Karpas-422 (cell line): Measurements from ENCODE around the gene ASPN. TPM values are rescaled to one million over a fixed set of nuclear protein-coding genes. Genes with fewer than 3 reads are reported as not detected.
A peak's percentile ranks its signal among the peaks of the same experiment; 100 is the strongest.

Experiments
- DNase-seq: peaks from one replicate; pipeline ENCODE4 v3.0.0-alpha.2; 2015
- H2AFZ ChIP-seq: fragments of 200-600 bp; sonication (generic); 2 replicates; pipeline ENCODE4 v1.6.1; 2014; ENCODE audit warnings: antibody characterized with exemption, low read length, mixed read lengths
- H3K27ac ChIP-seq: fragments of 200-600 bp; sonication (generic); 2 replicates; pipeline ENCODE4 v1.5.1; 2014; ENCODE audit warnings: mild to moderate bottlenecking, low read length, moderate library complexity
- H3K27me3 ChIP-seq: fragments of 200-600 bp; sonication (generic); 2 replicates; pipeline ENCODE4 v1.6.1; 2014; ENCODE audit warnings: low read length, mixed read lengths
- H3K36me3 ChIP-seq: fragments of 200-600 bp; sonication (generic); 2 replicates; pipeline ENCODE4 v1.6.1; 2014; ENCODE audit warnings: low read length, mixed read lengths; ENCODE audit not compliant: insufficient read depth
- H3K4me1 ChIP-seq: fragments of 200-600 bp; sonication (generic); 2 replicates; pipeline ENCODE4 v1.6.1; 2014; ENCODE audit warnings: mild to moderate bottlenecking, low read length, mixed read lengths
- H3K4me2 ChIP-seq: fragments of 200-600 bp; sonication (generic); 2 replicates; pipeline ENCODE4 v1.6.1; 2014; ENCODE audit warnings: low read length, low read depth, mild to moderate bottlenecking; ENCODE audit not compliant: poor library complexity, severe bottlenecking
- H3K4me3 ChIP-seq: fragments of 200-600 bp; sonication (generic); 2 replicates; pipeline ENCODE4 v1.5.1; 2014; ENCODE audit warnings: mild to moderate bottlenecking, antibody characterized with exemption, low read length, mixed read lengths
- H3K79me2 ChIP-seq: fragments of 200-600 bp; sonication (generic); 2 replicates; pipeline ENCODE4 v1.6.1; 2014; ENCODE audit warnings: mild to moderate bottlenecking, low read length, mixed read lengths
- H3K9ac ChIP-seq: fragments of 200-600 bp; sonication (generic); 2 replicates; pipeline ENCODE4 v1.6.0; 2014; ENCODE audit warnings: low read length
- H3K9me2 ChIP-seq: fragments of 200-600 bp; sonication (generic), shearing (Covaris generic); replicated peaks from 2 replicates; pipeline ENCODE4 v1.6.0; 2014; ENCODE audit warnings: mild to moderate bottlenecking, low read length, moderate library complexity; ENCODE audit not compliant: insufficient read depth
- H3K9me3 ChIP-seq: fragments of 300-700, 200-600 bp; sonication (generic); 2 replicates; pipeline ENCODE4 v1.6.1; 2014; ENCODE audit warnings: low read length, mixed read lengths
- H4K20me1 ChIP-seq: fragments of 200-600 bp; sonication (generic); 2 replicates; pipeline ENCODE4 v1.6.1; 2014; ENCODE audit warnings: mild to moderate bottlenecking, antibody characterized with exemption, low read length, low read depth; ENCODE audit not compliant: insufficient read depth
- total RNA-seq: library from RNA; depleted of rRNA; stranded (reverse); fragments of >200 nt; shearing (Covaris generic); gene quantifications from 2 replicates; pipeline ENCODE4 v1.2.3, GENCODE V29; 2014; ENCODE audit warnings: low replicate concordance

ASPN gene
- total RNA-seq, 1 experiment from 2014 or later: not detected

DNA sequence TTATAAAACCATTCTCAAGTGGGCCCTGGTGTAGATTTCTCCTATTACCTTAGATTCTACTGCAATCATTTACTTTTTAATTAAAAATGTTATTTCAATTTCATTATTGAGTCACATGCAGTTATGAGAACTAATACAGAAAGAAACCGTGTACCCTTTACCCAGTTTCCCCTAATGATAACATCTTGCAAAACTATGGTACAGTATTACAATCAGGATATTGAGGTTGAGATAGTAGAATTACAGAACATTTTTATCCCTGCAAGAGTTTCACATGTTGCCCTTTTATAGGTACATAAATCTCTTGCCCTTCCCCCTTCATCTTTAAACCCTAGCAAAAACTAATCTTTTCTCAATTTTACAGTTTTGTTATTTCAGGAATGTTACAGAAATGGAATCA, 47.0 kb downstream of the ASPN start:
- no peak overlapping the region for H3K9ac ChIP-seq
- no peak overlapping the region for H2AFZ ChIP-seq
- H4K20me1 ChIP-seq: no peaks in the 10 kb centered on the region
- H3K4me3 ChIP-seq: no peak overlapping the region
- H3K4me1 ChIP-seq: peaks cover 14% of the 10 kb centered on the region
- no peak for DNase-seq
- H3K9me2 ChIP-seq: no peaks in the 10 kb centered on the region
- no peak overlapping the region for H3K27ac ChIP-seq
- H3K9me3 ChIP-seq: no peaks in the 10 kb centered on the region
- H3K27me3 ChIP-seq: no peaks in the 10 kb centered on the region
- peaks cover 16% of the 10 kb centered on the region for H3K79me2 ChIP-seq
- no peak overlapping the region for H3K4me2 ChIP-seq
- no peaks in the 10 kb centered on the region for H3K36me3 ChIP-seq

DNA sequence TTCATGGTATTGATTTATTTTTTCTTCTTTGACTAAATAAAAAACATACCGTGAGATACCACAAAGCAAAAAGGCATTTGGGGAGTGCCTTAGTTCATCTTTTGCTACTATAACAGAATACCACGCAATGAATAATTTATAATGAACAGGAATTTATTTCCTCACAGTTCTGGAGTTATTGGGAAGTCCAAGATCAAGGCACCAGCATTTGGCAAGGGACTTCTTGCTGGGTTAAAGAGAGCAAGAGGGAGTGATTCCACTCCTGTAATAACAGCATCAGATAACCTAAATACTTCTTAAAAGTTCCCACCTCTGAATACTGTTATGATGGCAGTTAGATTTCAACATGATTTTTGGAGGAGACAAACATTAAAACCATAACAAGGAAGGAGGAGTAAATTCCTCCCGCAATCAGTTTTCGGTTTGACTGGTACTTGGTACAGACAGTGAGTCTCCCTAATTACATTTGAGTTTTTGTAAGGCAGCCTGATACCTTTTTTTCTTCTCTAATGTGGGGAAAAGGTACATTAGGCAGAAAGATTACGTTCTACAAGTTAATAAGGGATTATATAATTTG, 49.2 kb downstream of the ASPN start:
- Histone ChIP-seq H2AFZ (no peak overlapping the region), H4K20me1 (no peaks in the 10 kb centered on the region), H3K4me3 (no peak overlapping the region), H3K4me1 (peaks cover 3% of the 10 kb centered on the region; the same call in 1 of the 2 replicates), H3K9me3 (no peaks in the 10 kb centered on the region), H3K9me2 (no peaks in the 10 kb centered on the region), H3K27ac (no peak overlapping the region), H3K27me3 (no peaks in the 10 kb centered on the region), H3K4me2 (no peak overlapping the region), H3K9ac (no peak overlapping the region), H3K36me3 (no peaks in the 10 kb centered on the region), H3K79me2 (peaks cover 8% of the 10 kb centered on the region; the same call in 1 of the 2 replicates)
- DNase-seq: no peak

DNA sequence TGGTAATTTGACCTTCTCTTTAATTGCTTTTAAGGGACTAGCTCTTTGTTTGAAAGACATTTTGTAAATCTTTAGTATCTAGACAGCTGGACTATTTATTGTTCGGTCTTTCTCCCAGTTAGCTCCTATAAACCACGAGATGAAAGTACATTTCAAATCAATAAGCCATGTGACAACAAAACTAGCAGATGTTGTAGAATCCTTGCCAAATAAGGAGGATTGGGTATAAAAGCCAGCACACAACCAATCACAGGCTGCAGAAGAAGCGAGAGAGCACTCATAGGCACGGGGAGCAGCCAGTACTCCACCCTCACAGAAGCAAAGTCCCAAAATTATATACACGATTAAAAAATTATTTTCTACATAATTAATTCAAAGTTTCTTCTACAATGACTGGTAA, 50.0 kb downstream of the ASPN start:
- Histone ChIP-seq H2AFZ (no peak overlapping the region), H3K27ac (no peak overlapping the region), H3K4me1 (peaks cover 3% of the 10 kb centered on the region; the same call in 1 of the 2 replicates), H3K36me3 (no peaks in the 10 kb centered on the region), H3K9ac (no peak overlapping the region), H3K27me3 (no peaks in the 10 kb centered on the region), H3K79me2 (peaks cover 7% of the 10 kb centered on the region; the same call in 1 of the 2 replicates), H3K9me2 (no peaks in the 10 kb centered on the region), H3K4me3 (no peak overlapping the region), H3K4me2 (no peak overlapping the region), H3K9me3 (no peaks in the 10 kb centered on the region), H4K20me1 (no peaks in the 10 kb centered on the region)
- DNase-seq: no peak

DNA sequence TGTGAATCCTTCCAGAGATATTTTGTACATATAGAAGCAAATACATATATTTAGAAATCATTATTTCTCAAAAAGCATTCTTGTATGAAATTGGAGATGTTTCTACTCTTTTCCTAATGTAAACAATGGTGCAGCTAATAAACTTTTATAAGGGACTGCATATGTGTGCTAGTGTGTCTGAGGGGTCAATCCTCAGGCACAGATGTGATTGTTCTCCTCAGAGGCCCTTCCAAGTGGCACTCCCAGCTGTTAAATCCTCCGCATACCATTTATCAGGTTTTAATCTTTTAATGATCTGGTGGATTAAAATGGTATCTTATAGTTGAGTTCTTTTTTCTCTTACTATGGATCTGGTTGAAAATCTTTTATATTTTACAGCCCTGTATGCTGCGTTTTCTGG, 52.5 kb downstream of the ASPN start:
- Histone ChIP-seq H3K27ac (no peak overlapping the region), H2AFZ (no peak overlapping the region), H3K27me3 (no peaks in the 10 kb centered on the region), H3K4me3 (no peak overlapping the region), H3K9me3 (no peaks in the 10 kb centered on the region), H3K9ac (no peak overlapping the region), H4K20me1 (no peaks in the 10 kb centered on the region), H3K4me1 (peaks cover 19% of the 10 kb centered on the region), H3K36me3 (no peaks in the 10 kb centered on the region), H3K9me2 (no peaks in the 10 kb centered on the region), H3K4me2 (no peak overlapping the region), H3K79me2 (peaks cover 7% of the 10 kb centered on the region; the same call in 1 of the 2 replicates)
- no peak for DNase-seq

DNA sequence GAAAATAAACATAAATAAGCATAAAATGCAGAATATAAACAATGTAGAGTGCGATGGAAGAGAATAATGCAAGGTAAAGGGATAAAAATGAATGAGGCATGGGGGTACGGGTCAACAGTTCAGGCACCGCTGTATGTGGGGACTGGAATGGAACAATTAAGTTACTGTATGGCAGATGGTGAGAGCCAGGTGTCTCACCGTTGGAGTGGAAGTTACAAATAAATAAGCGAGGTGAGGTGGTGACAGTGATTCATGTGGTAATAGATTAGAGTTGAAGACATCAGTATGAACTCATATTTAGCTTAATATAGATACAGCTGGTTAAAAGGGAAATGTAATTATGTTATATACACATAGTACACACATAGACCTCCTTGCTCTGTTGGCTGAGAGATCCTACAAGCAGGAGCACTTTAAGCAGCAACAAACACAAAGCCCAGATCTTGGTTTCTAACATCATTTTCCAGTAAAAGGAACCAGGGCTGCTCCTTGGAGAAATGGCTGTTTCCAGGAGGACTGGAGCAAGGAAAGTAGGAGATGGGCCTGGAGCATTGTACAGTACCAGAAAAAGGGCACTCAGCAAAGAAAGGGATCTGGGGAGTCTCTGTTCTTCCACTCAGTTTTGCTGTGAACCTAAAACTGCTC, 55.7 kb downstream of the ASPN start:
- Histone ChIP-seq H3K4me3 (no peak overlapping the region), H3K79me2 (peaks cover 15% of the 10 kb centered on the region), H3K4me2 (no peak overlapping the region), H3K4me1 (peaks cover 42% of the 10 kb centered on the region), H3K36me3 (no peaks in the 10 kb centered on the region), H3K9ac (no peak overlapping the region), H3K27me3 (no peaks in the 10 kb centered on the region), H4K20me1 (no peaks in the 10 kb centered on the region), H3K9me3 (no peaks in the 10 kb centered on the region), H2AFZ (no peak overlapping the region), H3K9me2 (no peaks in the 10 kb centered on the region), H3K27ac (0 out of 2 replicates have a peak overlapping the region, but pooled peaks have one; percentile 27)
- no peak for DNase-seq

DNA sequence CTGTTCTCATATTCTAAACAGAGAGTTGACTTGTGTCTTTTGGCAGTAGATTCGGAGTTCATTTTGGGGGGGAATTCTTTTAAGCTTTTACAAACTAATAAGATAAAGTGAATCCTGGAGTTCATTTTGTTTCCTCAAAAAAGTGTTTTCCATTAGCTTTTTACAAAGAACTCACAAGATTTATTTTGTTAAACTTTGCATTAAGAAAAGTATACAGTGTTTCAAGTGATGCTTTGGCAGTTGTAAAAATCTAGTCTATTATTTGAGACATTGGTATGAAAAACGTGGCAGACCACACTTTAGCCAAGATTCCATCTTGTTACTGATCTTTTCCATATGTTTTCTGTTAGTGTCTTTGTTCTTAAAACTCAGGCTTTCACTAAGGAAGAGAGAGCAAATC, 56.8 kb downstream of the ASPN start:
- Histone ChIP-seq H3K9ac (no peak overlapping the region), H3K79me2 (peaks cover 17% of the 10 kb centered on the region), H3K4me2 (no peak overlapping the region), H3K27me3 (no peaks in the 10 kb centered on the region), H3K9me2 (no peaks in the 10 kb centered on the region), H3K9me3 (no peaks in the 10 kb centered on the region), H3K27ac (peak overlapping the region; percentile 15; the same call in 1 of the 2 replicates), H4K20me1 (no peaks in the 10 kb centered on the region), H3K4me3 (no peak overlapping the region), H2AFZ (no peak overlapping the region), H3K36me3 (no peaks in the 10 kb centered on the region), H3K4me1 (peaks cover 45% of the 10 kb centered on the region)
- DNase-seq: no peak

DNA sequence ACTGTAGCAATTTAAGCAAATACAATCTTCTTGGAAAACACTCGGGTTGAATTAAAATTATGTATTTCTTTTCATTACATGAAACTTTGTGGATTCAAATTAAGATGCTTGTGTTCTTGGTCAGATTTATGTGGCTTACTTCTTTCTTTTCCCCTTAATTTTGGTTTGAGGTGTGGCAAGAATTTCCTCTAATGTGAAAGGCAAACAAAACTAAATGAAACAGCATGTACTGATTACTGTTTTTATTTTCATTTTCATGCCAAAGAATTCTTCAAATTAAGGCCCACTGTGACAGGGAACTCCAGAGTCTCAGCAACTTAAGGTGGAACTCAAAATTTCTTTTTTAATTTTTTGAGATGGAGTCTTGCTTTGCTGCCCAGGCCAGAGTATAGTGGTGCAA, 58.0 kb downstream of the ASPN start, which contains the start of gene OMD:
Gene OMD (minus strand): TSS at position 132 of the 400 bp plus-strand sequence. CDS start 6,913 bp downstream, outside the sequence.
- Histone ChIP-seq H2AFZ (no peak within 1 kb of the TSS), H3K79me2 (peaks cover 23% of the 10 kb centered on the region), H3K9me3 (no peaks in the 10 kb centered on the region), H3K4me1 (peaks cover 45% of the 10 kb centered on the region), H3K27me3 (no peaks in the 10 kb centered on the region), H3K9me2 (no peaks in the 10 kb centered on the region), H3K36me3 (no peaks in the 10 kb centered on the region), H3K4me3 (no peak within 1 kb of the TSS), H3K4me2 (no peak within 1 kb of the TSS), H4K20me1 (no peaks in the 10 kb centered on the region), H3K27ac (peak within 1 kb of the TSS; percentile 67), H3K9ac (peak within 1 kb of the TSS; percentile 19; the same call in 1 of the 2 replicates)
- DNase-seq: no peak

DNA sequence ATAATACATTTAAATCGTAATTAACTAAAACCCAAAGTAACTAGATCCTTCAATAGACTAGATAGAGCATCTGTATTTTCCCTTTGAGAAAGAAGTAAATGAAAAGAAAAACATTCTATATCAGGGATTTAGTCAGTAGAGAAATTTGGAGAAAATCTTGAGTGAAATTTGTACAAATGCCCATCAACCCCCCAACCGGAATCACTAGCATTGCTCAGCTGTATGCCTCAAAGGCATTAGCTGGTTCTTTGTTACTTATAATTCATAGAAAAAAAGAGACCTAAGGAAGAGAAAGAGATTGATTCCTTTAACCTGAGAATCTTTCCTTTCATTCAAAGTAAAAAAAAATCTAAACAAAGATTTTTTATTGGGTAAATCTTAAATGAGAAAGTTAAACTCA, 58.7 kb downstream of the ASPN start:
- Histone ChIP-seq H3K4me3 (no peak overlapping the region), H3K9me2 (no peaks in the 10 kb centered on the region), H3K27ac (peak overlapping the region; percentile 67), H3K79me2 (peaks cover 23% of the 10 kb centered on the region), H3K9ac (no peak overlapping the region), H3K4me2 (no peak overlapping the region), H4K20me1 (no peaks in the 10 kb centered on the region), H3K9me3 (no peaks in the 10 kb centered on the region), H3K4me1 (peaks cover 45% of the 10 kb centered on the region), H2AFZ (no peak overlapping the region), H3K36me3 (no peaks in the 10 kb centered on the region), H3K27me3 (no peaks in the 10 kb centered on the region)
- DNase-seq: no peak
